IPS-18a (cell line): Measurements from ENCODE around the gene TMEM217.

Experiments used
- H3K27ac ChIP-seq: one replicate; pipeline ENCODE4 v1.5.1; 2013; ENCODE audit warnings: low read length
- H3K27me3 ChIP-seq: one replicate; pipeline ENCODE4 v1.6.1; 2013; ENCODE audit warnings: mild to moderate bottlenecking, low read length; ENCODE audit not compliant: control insufficient read depth, insufficient read depth
- H3K36me3 ChIP-seq: one replicate; pipeline ENCODE4 v1.6.1; 2013; ENCODE audit warnings: low read depth, low read length; ENCODE audit not compliant: control insufficient read depth
- H3K4me1 ChIP-seq: one replicate; pipeline ENCODE4 v1.6.1; 2013; ENCODE audit warnings: low read depth, low read length; ENCODE audit not compliant: control insufficient read depth
- H3K4me3 ChIP-seq: one replicate; pipeline ENCODE4 v1.5.1; 2013; ENCODE audit warnings: low read length
- H3K9ac ChIP-seq: one replicate; pipeline ENCODE4 v1.6.1; 2013; ENCODE audit warnings: mild to moderate bottlenecking, low read length, moderate library complexity
- H3K9me3 ChIP-seq: one replicate; pipeline ENCODE4 v1.6.1; 2013; ENCODE audit warnings: low read depth, low read length; ENCODE audit not compliant: control insufficient read depth

The TMEM217 gene

GRCh38 chr6:37277001-37277409, 19.1 kb upstream of the TMEM217 start:
- Histone ChIP-seq H3K36me3 (peaks cover 13% of the 10 kb centered on the region), H3K9me3 (no peaks in the 10 kb centered on the region), H3K4me3 (no peak overlapping the region), H3K27ac (no peak overlapping the region), H3K4me1 (no peaks in the 10 kb centered on the region), H3K27me3 (no peaks in the 10 kb centered on the region), H3K9ac (no peak overlapping the region)

- no peak overlapping the region for H3K4me3 ChIP-seq
- H3K9me3 ChIP-seq: no peaks in the 10 kb centered on the region
- H3K27me3 ChIP-seq: no peaks in the 10 kb centered on the region
- H3K27ac ChIP-seq: no peak overlapping the region
- H3K9ac ChIP-seq: no peak overlapping the region
- H3K4me1 ChIP-seq: no peaks in the 10 kb centered on the region
- peaks cover 5% of the 10 kb centered on the region for H3K36me3 ChIP-seq
Measured at GRCh38 chr6:37275350-37275749, 17.4 kb upstream of the TMEM217 start.

- H3K9me3 ChIP-seq: no peaks in the 10 kb centered on the region
- peaks cover 5% of the 10 kb centered on the region for H3K36me3 ChIP-seq
- no peaks in the 10 kb centered on the region for H3K4me1 ChIP-seq
- no peak overlapping the region for H3K27ac ChIP-seq
- H3K9ac ChIP-seq: no peak overlapping the region
- no peaks in the 10 kb centered on the region for H3K27me3 ChIP-seq
- H3K4me3 ChIP-seq: no peak overlapping the region
Measured at GRCh38 chr6:37273690-37274089, 15.7 kb upstream of the TMEM217 start.

- Histone ChIP-seq H3K4me1 (no peaks in the 10 kb centered on the region), H3K4me3 (no peak overlapping the region), H3K9ac (no peak overlapping the region), H3K9me3 (no peaks in the 10 kb centered on the region), H3K27me3 (no peaks in the 10 kb centered on the region), H3K36me3 (peaks cover 5% of the 10 kb centered on the region), H3K27ac (no peak overlapping the region)
Measured at GRCh38 chr6:37272834-37273566, 15.1 kb upstream of the TMEM217 start.

GRCh38 chr6:37269105-37269504, 11.2 kb upstream of the TMEM217 start:
- H3K4me3 ChIP-seq: no peak overlapping the region
- no peak overlapping the region for H3K27ac ChIP-seq
- no peaks in the 10 kb centered on the region for H3K9me3 ChIP-seq
- peaks cover 23% of the 10 kb centered on the region for H3K4me1 ChIP-seq
- no peak overlapping the region for H3K9ac ChIP-seq
- H3K27me3 ChIP-seq: no peaks in the 10 kb centered on the region
- peaks cover 5% of the 10 kb centered on the region for H3K36me3 ChIP-seq

GRCh38 chr6:37265860-37266259, 7.9 kb upstream of the TMEM217 start:
- no peaks in the 10 kb centered on the region for H3K27me3 ChIP-seq
- H3K27ac ChIP-seq: peak overlapping the region; percentile 45
- H3K9me3 ChIP-seq: no peaks in the 10 kb centered on the region
- no peak overlapping the region for H3K4me3 ChIP-seq
- H3K4me1 ChIP-seq: peaks cover 23% of the 10 kb centered on the region
- H3K36me3 ChIP-seq: peaks cover 5% of the 10 kb centered on the region
- H3K9ac ChIP-seq: no peak overlapping the region

GRCh38 chr6:37265001-37265400, 7.1 kb upstream of the TMEM217 start:
- no peak overlapping the region for H3K4me3 ChIP-seq
- H3K9ac ChIP-seq: no peak overlapping the region
- H3K9me3 ChIP-seq: no peaks in the 10 kb centered on the region
- no peaks in the 10 kb centered on the region for H3K27me3 ChIP-seq
- H3K27ac ChIP-seq: peak overlapping the region; percentile 2
- peaks cover 5% of the 10 kb centered on the region for H3K36me3 ChIP-seq
- peaks cover 23% of the 10 kb centered on the region for H3K4me1 ChIP-seq

GRCh38 chr6:37262446-37263026, 4.6 kb upstream of the TMEM217 start:
- Histone ChIP-seq H3K27me3 (no peaks in the 10 kb centered on the region), H3K4me3 (no peak overlapping the region), H3K36me3 (no peaks in the 10 kb centered on the region), H3K9ac (no peak overlapping the region), H3K4me1 (peaks cover 18% of the 10 kb centered on the region), H3K9me3 (no peaks in the 10 kb centered on the region), H3K27ac (no peak overlapping the region)

- Histone ChIP-seq H3K9me3 (no peaks in the 10 kb centered on the region), H3K4me1 (peaks cover 16% of the 10 kb centered on the region), H3K36me3 (no peaks in the 10 kb centered on the region), H3K27ac (no peak overlapping the region), H3K9ac (no peak overlapping the region), H3K27me3 (no peaks in the 10 kb centered on the region), H3K4me3 (no peak overlapping the region)
Measured at GRCh38 chr6:37261198-37261597, 3.3 kb upstream of the TMEM217 start.

GRCh38 chr6:37260444-37260843, 2.5 kb upstream of the TMEM217 start:
- H3K27me3 ChIP-seq: no peaks in the 10 kb centered on the region
- H3K4me3 ChIP-seq: no peak overlapping the region
- peaks cover 9% of the 10 kb centered on the region for H3K4me1 ChIP-seq
- no peak overlapping the region for H3K27ac ChIP-seq
- H3K9ac ChIP-seq: no peak overlapping the region
- no peaks in the 10 kb centered on the region for H3K9me3 ChIP-seq
- H3K36me3 ChIP-seq: no peaks in the 10 kb centered on the region

- H3K36me3 ChIP-seq: no peaks in the 10 kb centered on the region
- no peak overlapping the region for H3K9ac ChIP-seq
- H3K27ac ChIP-seq: no peak overlapping the region
- H3K27me3 ChIP-seq: no peaks in the 10 kb centered on the region
- peaks cover 4% of the 10 kb centered on the region for H3K4me1 ChIP-seq
- no peaks in the 10 kb centered on the region for H3K9me3 ChIP-seq
- no peak overlapping the region for H3K4me3 ChIP-seq
Measured at GRCh38 chr6:37260040-37260439, 2.1 kb upstream of the TMEM217 start.

- Histone ChIP-seq H3K27me3 (no peaks in the 10 kb centered on the region), H3K4me1 (no peaks in the 10 kb centered on the region), H3K9me3 (no peaks in the 10 kb centered on the region), H3K9ac (no peak overlapping the region), H3K27ac (no peak overlapping the region), H3K4me3 (peak overlapping the region; percentile 94), H3K36me3 (no peaks in the 10 kb centered on the region)
Measured at GRCh38 chr6:37259191-37259590, 1.2 kb upstream of the TMEM217 start.
